Pancreas (tissue), 10 donors: Measurements from ENCODE around the gene VWA2. TPM values are rescaled to one million over a fixed set of nuclear protein-coding genes. Genes with fewer than 3 reads are reported as not detected.

Experiments used
- ATAC-seq, 4 donors: fragments of 200-7000 bp; cut with Tn5 transposase; one replicate each; pipeline versions ENCODE4 v1.8.0 to v1.9.1; 2020; ENCODE audit warnings: mild to moderate bottlenecking in 4 of 4, moderate library complexity in 4 of 4
- DNase-seq, 6 donors: peaks; one replicate each; pipeline ENCODE4 v3.0.0-alpha.2; 2020
- FAIRE-seq: peaks from 2 replicates; lab custom pipeline; 2012; peaks lifted over from hg19 to GRCh38; lab: Jason Lieb, UNC
- H3K27ac ChIP-seq, 4 donors: fragments of 200-600 bp; sonication (generic); 1 replicate in 3 of 4; 2 replicates in 1 of 4; pipeline versions ENCODE4 v1.5.0 to v1.8.0; 2020
- H3K27me3 ChIP-seq, 4 donors: fragments of 200-600 bp; one replicate each; pipeline ENCODE4 v1.8.0; 2021
- H3K36me3 ChIP-seq, 3 donors: fragments of 200-600 bp; sonication (generic) in 1 of 3; one replicate each; pipeline versions ENCODE4 v1.5.0 to v1.8.0; 2020 to 2021
- H3K4me1 ChIP-seq, 3 donors: fragments of 200-600 bp; one replicate each; pipeline ENCODE4 v1.8.0; 2021
- H3K4me3 ChIP-seq, 4 donors: fragments of 200-600 bp; sonication (generic) in 2 of 4; one replicate each; pipeline versions ENCODE4 v1.5.0 to v1.8.0; 2020 to 2021
- H3K9me3 ChIP-seq, 4 donors: fragments of 200-600 bp; one replicate each; pipeline ENCODE4 v1.8.0; 2021
- WGBS, 2 donors: extraction: QIAGEN DNeasy Blood & Tissue Kit; methylation state at CpG; one replicate each; pipeline ENCODE4 v1.1.7; 2013; 5-methylcytosine and 5-hydroxymethylcytosine counted together
- intact Hi-C, 3 donors: fragments of 100-400 bp; cut with DNase I; formaldehyde crosslinking; loops; one replicate each; pipeline versions ENCODE4 v1.11.1 to v1.14.2; 2022
- polyA plus RNA-seq, 2 donors: library from polyadenylated mRNA; stranded (reverse); fragments of 200-250 nt; gene quantifications; one replicate each; pipeline ENCODE4 v1.2.3, GENCODE V29; 2013
- total RNA-seq, 6 donors: library from RNA; stranded (reverse); fragmentation: NEBNext Ultra II Directional in 4 of 6; extraction: Animal tissue kit (Norgen Biotek cat#: 25700) in 4 of 6; gene quantifications; one replicate each; pipeline versions ENCODE4 v1.2.1 to v1.2.4, GENCODE V29; 2021 to 2023
- TF ChIP-seq, protein P1 (sequence below), 4 donors: fragments of 200-600 bp; sonication (generic) in 3 of 4; IDR thresholded peaks; one replicate each; pipeline versions ENCODE4 v1.5.0 to v1.8.0; 2021; ENCODE audit warnings: antibody characterized with exemption in 4 of 4
- donor health status: healthy with polysubstance abuse.
- donor health status: DM: no; HTN: no; CAD: no; lungs with moderate emphysema.
- donor health status: DM: no; HTN: no; CAD: no.
- donor health status: control.
- donor health status: control.
- donor health status: Bipolar disorder and iron deficiency.
- donor health status: DM: yes; HTN: yes; CAD: no.
- donor health status: DM: no; HTN: no; CAD: no.
- donor health status: DM: no; HTN: no; CAD: no.
- donor health status: DM: yes; HTN: yes; CAD: no.

VWA2 gene
- total and polyA plus RNA-seq, 8 donors, result 1.4 to 9.5 (median 4.2) TPM

DNA sequence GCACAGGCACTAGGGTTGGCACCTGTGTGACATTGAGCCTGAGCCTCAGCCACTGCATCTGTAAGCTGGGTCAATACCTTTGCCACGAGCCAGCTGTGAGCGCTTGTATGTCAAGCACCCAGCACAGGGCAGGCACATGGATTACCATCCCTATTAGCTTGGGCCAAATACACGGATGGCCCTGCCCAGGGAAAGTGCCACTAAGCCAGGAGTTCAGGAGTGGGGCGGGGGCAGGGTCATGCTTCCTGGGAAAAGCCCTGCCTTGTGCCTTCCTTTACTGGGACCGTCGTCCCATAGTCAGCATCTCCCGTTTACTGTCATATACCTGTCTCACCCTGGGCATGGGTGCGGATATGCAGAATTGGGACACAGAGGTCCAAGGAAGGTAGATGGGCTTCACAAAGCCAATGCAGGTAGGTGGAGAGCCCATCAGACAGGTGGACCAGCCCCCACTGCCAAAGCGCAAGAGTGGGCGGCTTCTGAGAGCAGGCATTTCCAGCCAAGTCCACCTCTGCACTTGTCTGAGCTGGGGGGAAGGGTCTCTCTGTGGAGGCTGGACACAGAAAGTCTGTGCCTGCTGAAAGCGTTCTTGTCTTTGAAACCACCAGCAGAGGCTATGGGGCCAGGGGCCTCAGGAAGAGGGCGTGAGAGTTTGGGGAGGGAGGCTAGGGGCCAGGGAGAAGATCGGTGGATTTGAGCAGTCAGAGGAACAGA, 72.6 kb downstream of the VWA2 start:
- FAIRE-seq (no peak), ATAC-seq (no peak), DNase-seq (peak in 1 of 6 donors; percentile 22)
- TF ChIP-seq, protein P1, sequence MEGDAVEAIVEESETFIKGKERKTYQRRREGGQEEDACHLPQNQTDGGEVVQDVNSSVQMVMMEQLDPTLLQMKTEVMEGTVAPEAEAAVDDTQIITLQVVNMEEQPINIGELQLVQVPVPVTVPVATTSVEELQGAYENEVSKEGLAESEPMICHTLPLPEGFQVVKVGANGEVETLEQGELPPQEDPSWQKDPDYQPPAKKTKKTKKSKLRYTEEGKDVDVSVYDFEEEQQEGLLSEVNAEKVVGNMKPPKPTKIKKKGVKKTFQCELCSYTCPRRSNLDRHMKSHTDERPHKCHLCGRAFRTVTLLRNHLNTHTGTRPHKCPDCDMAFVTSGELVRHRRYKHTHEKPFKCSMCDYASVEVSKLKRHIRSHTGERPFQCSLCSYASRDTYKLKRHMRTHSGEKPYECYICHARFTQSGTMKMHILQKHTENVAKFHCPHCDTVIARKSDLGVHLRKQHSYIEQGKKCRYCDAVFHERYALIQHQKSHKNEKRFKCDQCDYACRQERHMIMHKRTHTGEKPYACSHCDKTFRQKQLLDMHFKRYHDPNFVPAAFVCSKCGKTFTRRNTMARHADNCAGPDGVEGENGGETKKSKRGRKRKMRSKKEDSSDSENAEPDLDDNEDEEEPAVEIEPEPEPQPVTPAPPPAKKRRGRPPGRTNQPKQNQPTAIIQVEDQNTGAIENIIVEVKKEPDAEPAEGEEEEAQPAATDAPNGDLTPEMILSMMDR (IDR thresholded peaks at IDR 0.05), result no peak
- Histone ChIP-seq H3K36me3 (no peaks in the 10 kb centered on the region), H3K27me3 (no peaks in the 10 kb centered on the region), H3K27ac (no peak overlapping the region), H3K9me3 (no peaks in the 10 kb centered on the region), H3K4me1 (no peaks in the 10 kb centered on the region), H3K4me3 (no peak overlapping the region)
- intact Hi-C loops, result loop anchor here in 1 of 3 donors (10.0 kb wide), 1 partner anchor 123 kb away; no protein-coding TSS in a partner anchor
- 86 to 89% methylated on average over 13 of the region's 13 CpGs for WGBS, 2 donors

DNA sequence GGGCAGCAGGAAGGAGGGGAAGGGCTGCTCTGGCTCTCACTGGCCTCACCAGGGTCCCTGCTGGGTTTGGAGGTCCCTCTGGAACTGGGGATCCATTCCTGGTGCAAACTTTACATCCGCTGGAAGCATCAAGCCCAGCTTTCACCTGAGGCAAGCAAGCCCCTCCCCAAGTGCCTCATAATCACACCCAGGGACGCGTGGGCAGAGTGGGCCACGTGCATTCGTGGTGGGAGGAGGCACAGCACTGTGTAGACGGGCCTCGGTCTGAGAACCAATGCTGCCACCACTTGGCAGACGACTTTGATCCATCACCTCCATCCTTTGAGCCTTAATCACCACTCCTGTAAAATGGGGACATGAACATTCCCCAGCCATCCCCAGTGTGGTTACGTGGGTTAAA, 74.1 kb downstream of the VWA2 start:
- DNase-seq (peak in 1 of 6 donors; percentile 19), FAIRE-seq (no peak), ATAC-seq (no peak)
- H3K27ac ChIP-seq, result no peak overlapping the region
- H3K27me3 ChIP-seq, result no peaks in the 10 kb centered on the region
- no peak overlapping the region for H3K4me3 ChIP-seq
- TF ChIP-seq, protein P1 (IDR thresholded peaks at IDR 0.05), result no peak
- H3K9me3 ChIP-seq, result no peaks in the 10 kb centered on the region
- no peaks in the 10 kb centered on the region for H3K4me1 ChIP-seq
- intact Hi-C loops, result loop anchor here in 1 of 3 donors (10.0 kb wide), 1 partner anchor 122 kb away; no protein-coding TSS in a partner anchor
- WGBS, 2 donors, result 92 to 93% methylated on average over 9 of the region's 9 CpGs
- H3K36me3 ChIP-seq, result no peaks in the 10 kb centered on the region

DNA sequence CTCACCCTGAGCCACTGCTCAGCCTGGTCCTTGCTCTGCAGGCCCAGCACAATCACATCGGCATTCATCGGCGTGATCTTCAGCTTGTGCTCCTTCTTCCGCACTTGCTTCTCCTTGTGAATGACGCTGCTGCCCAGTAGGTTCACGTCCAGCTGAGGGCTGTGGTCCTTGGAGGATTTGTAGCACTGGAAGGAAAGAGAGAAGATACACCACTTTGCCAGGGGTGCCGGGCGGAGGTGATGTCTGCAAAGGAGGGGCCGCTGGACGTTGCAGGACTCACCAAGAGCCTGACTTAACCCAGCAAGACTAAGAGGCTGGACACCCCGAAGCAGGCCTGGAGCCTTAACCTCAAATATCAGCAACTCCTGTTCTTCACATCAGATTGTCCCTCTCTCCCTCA, 74.8 kb downstream of the VWA2 start:
- H3K27ac ChIP-seq, result no peak overlapping the region
- DNase-seq, result peak in 1 of 6 donors; percentile 34
- no peaks in the 10 kb centered on the region for H3K9me3 ChIP-seq
- no peaks in the 10 kb centered on the region for H3K27me3 ChIP-seq
- ATAC-seq, result no peak
- no peak overlapping the region for H3K4me3 ChIP-seq
- intact Hi-C loops, result loop anchor here in 1 of 3 donors (10.0 kb wide), 1 partner anchor 121 kb away; no protein-coding TSS in a partner anchor
- TF ChIP-seq, protein P1 (IDR thresholded peaks at IDR 0.05), result no peak
- H3K4me1 ChIP-seq, result no peaks in the 10 kb centered on the region
- FAIRE-seq, result no peak
- WGBS, 2 donors, result 85 to 89% methylated on average over 11 of the region's 11 CpGs
- no peaks in the 10 kb centered on the region for H3K36me3 ChIP-seq

DNA sequence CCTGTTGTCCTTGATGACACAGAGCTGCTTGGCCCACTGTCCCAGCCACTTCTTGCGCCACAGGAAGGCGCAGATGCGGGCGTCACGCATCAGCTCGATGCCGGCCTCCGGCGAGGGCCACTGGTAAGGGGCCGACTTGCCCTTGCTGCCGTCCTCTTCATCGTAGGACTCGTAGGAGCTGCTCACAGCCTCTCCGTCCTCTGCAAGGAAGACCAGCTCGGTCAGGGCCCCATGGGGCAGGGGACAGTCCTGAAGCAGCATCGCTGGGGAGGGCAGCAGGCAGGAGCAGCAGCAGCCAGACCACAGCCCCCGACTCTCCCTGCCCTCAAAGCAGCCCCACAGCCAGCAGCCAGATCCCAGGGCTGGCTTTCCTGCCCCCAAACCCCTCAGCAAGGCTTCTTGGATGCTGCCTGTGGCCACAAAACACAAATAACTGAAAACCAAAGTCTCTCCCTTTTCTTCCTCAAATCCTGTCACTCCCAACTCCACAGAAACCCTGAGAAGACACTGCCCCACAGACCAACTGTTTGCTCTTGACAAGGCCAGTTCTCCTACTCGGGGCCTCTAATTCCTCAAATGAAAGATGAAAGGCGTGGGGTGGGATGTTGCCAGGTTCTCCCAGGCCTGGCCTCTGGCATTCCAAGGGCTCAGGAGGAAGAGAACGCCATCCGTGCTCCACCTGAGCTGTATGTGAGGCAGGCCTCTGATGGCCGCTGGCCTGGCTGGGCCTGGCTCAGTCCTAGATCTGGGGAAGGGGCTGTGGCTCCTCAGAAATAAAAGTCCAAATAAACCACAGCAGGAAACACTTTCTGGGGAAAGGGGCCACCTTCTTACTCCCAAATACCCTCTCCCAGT, 76.7 kb downstream of the VWA2 start:
- no peak overlapping the region for H3K27ac ChIP-seq
- H3K27me3 ChIP-seq, result no peaks in the 10 kb centered on the region
- H3K36me3 ChIP-seq, result no peaks in the 10 kb centered on the region
- H3K4me1 ChIP-seq, result no peaks in the 10 kb centered on the region
- intact Hi-C loops, result loop anchor here in 1 of 3 donors (10.0 kb wide), 1 partner anchor 119 kb away; no protein-coding TSS in a partner anchor
- DNase-seq (peak in 1 of 6 donors; percentile 53), ATAC-seq (no peak), FAIRE-seq (no peak)
- TF ChIP-seq, protein P1 (IDR thresholded peaks at IDR 0.05), result no peak
- 91 to 92% methylated on average over 22 of the region's 22 CpGs for WGBS, 2 donors
- no peaks in the 10 kb centered on the region for H3K9me3 ChIP-seq
- H3K4me3 ChIP-seq, result no peak overlapping the region
